SK-N-SH (cell line): ENCODE measurements around the gene ATIC. TPM values are rescaled to one million over a fixed set of nuclear protein-coding genes. Genes with fewer than 3 reads are reported as not detected.

Experiments used
- CTCF ChIA-PET: fragments of 300-600, 350-600 bp; formaldehyde crosslinking; extraction: SDS; loops from one replicate; lab custom pipeline; 2021; lab: Yijun Ruan, JAX
- POLR2A ChIA-PET: fragments of 350-600 bp; sonication (Branson Sonifier 250); formaldehyde crosslinking; extraction: SDS; loops from one replicate; lab custom pipeline; 2020; ENCODE audit warnings: antibody characterized with exemption, inconsistent platforms; lab: Yijun Ruan, JAX
- DNase-seq: peaks from one replicate; pipeline ENCODE4 v3.0.0; 2012
- H2AFZ ChIP-seq: fragments of 200-600 bp; sonication (generic); 2 replicates; pipeline ENCODE4 v1.8.1; 2016; ENCODE audit warnings: antibody characterized with exemption, mild to moderate bottlenecking, low read depth
- H3F3A ChIP-seq: fragments of 200-600 bp; sonication (generic); replicated peaks from 2 replicates; pipeline ENCODE3; 2016; ENCODE audit warnings: antibody characterized with exemption, mild to moderate bottlenecking; ENCODE audit not compliant: insufficient read depth
- H3K27ac ChIP-seq, 2 experiments: fragments of 200-500 bp in 1 of 2; fragments of 200-600 bp in 1 of 2; sonication (Bioruptor generic) in 1 of 2; sonication (generic), shearing (Covaris generic) in 1 of 2; 2 replicates each; pipeline versions ENCODE4 v1.5.1 to v1.6.1; 2014 to 2016; ENCODE audit warnings: low read depth in 2 of 2, inconsistent platforms in 1 of 2, low read length in 1 of 2, mild to moderate bottlenecking in 1 of 2, mixed read lengths in 1 of 2
- H3K27me3 ChIP-seq: fragments of 200-600 bp; sonication (generic), shearing (Covaris generic); 2 replicates; pipeline ENCODE4 v1.6.1; 2016; ENCODE audit warnings: mixed run types; ENCODE audit not compliant: insufficient read depth
- H3K36me3 ChIP-seq, 2 experiments: fragments of 200-500 bp in 1 of 2; fragments of 200-600 bp in 1 of 2; sonication (Bioruptor generic) in 1 of 2; sonication (generic) in 1 of 2; replicated peaks in 1 of 2; 2 replicates each; pipeline versions ENCODE3 to v1.5.1; 2014 to 2016; ENCODE audit warnings: low read length in 1 of 2, mild to moderate bottlenecking in 1 of 2; ENCODE audit not compliant: insufficient read depth in 2 of 2, control insufficient read depth in 1 of 2
- H3K4me1 ChIP-seq, 2 experiments: fragments of 200-500 bp in 1 of 2; fragments of 200-600 bp in 1 of 2; sonication (Bioruptor generic) in 1 of 2; sonication (generic), shearing (Covaris generic) in 1 of 2; 2 replicates each; pipeline versions ENCODE4 v1.5.1 to v1.6.1; 2014 to 2016; ENCODE audit warnings: low read depth in 1 of 2, low read length in 1 of 2, mixed run types in 1 of 2; ENCODE audit not compliant: insufficient read depth in 2 of 2, control insufficient read depth in 1 of 2
- H3K4me2 ChIP-seq: fragments of 200-600 bp; sonication (generic), shearing (Covaris generic); 2 replicates; pipeline ENCODE4 v1.6.1; 2017; ENCODE audit warnings: mixed run types
- H3K4me3 ChIP-seq, 2 experiments: fragments of 200-500 bp in 1 of 2; fragments of 200-600 bp in 1 of 2; sonication (Bioruptor generic) in 1 of 2; sonication (generic), shearing (Covaris generic) in 1 of 2; 2 replicates each; pipeline versions ENCODE4 v1.5.1 to v1.8.1; 2014 to 2016; ENCODE audit warnings: low read depth in 2 of 2, inconsistent platforms in 1 of 2, low read length in 1 of 2, mild to moderate bottlenecking in 1 of 2, mixed read lengths in 1 of 2, moderate library complexity in 1 of 2
- H3K79me2 ChIP-seq: fragments of 200-600 bp; sonication (generic); 2 replicates; pipeline ENCODE4 v1.8.1; 2017; ENCODE audit warnings: mild to moderate bottlenecking; ENCODE audit not compliant: insufficient read depth
- H3K9ac ChIP-seq: fragments of 200-600 bp; sonication (generic); 2 replicates; pipeline ENCODE4 v1.6.1; 2017; ENCODE audit warnings: mixed run types
- H3K9me2 ChIP-seq: fragments of 200-600 bp; sonication (generic); 2 replicates; pipeline ENCODE4 v1.6.1; 2017; ENCODE audit warnings: mixed run types
- H3K9me3 ChIP-seq: fragments of 200-600 bp; sonication (generic); 2 replicates; pipeline ENCODE4 v1.6.1; 2017; ENCODE audit warnings: mixed run types, mild to moderate bottlenecking, moderate library complexity
- H4K20me1 ChIP-seq: fragments of 200-600 bp; sonication (generic); 2 replicates; pipeline ENCODE4 v1.6.1; 2017; ENCODE audit warnings: mild to moderate bottlenecking, mixed run types; ENCODE audit not compliant: insufficient read depth
- CHD2 ChIP-seq: fragments of 150-350 bp; IDR thresholded peaks from 2 replicates; pipeline ENCODE4 v1.6.1; 2018; ENCODE audit warnings: low read length; ENCODE audit not compliant: partially characterized antibody
- MEF2A ChIP-seq: IDR thresholded peaks from 2 replicates; pipeline ENCODE4 v1.4.0; 2012; ENCODE audit warnings: low read depth, borderline replicate concordance
- NRF1 ChIP-seq: IDR thresholded peaks from 2 replicates; pipeline ENCODE4 v1.6.1; 2012; ENCODE audit warnings: low read depth, mild to moderate bottlenecking, low read length
- POLR2AphosphoS5 ChIP-seq: IDR thresholded peaks from 2 replicates; pipeline ENCODE4 v1.6.1; 2012; ENCODE audit warnings: low read depth, low read length
- RFX5 ChIP-seq: IDR thresholded peaks from 2 replicates; pipeline ENCODE4 v1.6.1; 2012; ENCODE audit warnings: mild to moderate bottlenecking, improper control_type of control experiment, low read length
- SMC3 ChIP-seq: IDR thresholded peaks from 2 replicates; pipeline ENCODE4 v1.6.1; 2012; ENCODE audit warnings: low read depth, low read length, improper control_type of control experiment
- WGBS: methylation state at CpG from one replicate; pipeline ENCODE4 v1.1.6; 2017; ENCODE audit warnings: low lambda C conversion rate; 5-methylcytosine and 5-hydroxymethylcytosine counted together
- polyA plus RNA-seq, 3 experiments: library from polyadenylated mRNA; depleted of rRNA; stranded (reverse); fragments of >200 nt; gene quantifications; 2 replicates each; pipeline ENCODE4 v1.2.3, GENCODE V29; 2012
- TF ChIP-seq, protein P1 (sequence below): fragments of 150-350 bp; IDR thresholded peaks from 2 replicates; pipeline ENCODE4 v1.6.1; 2016; ENCODE audit warnings: mild to moderate bottlenecking, low read depth, low read length
- TF ChIP-seq, protein P2 (sequence below): IDR thresholded peaks from 2 replicates; pipeline ENCODE4 v1.4.0; 2012; ENCODE audit warnings: low read depth, borderline replicate concordance
- TF ChIP-seq, protein P3 (sequence below): fragments of 200-600 bp; sonication (generic); IDR thresholded peaks from 2 replicates; pipeline ENCODE4 v1.6.1; 2017; ENCODE audit warnings: antibody characterized with exemption, mild to moderate bottlenecking, moderate library complexity
- TF ChIP-seq, protein P4 (sequence below): IDR thresholded peaks from 2 replicates; pipeline ENCODE4 v1.6.1; 2012; ENCODE audit warnings: mild to moderate bottlenecking, low read depth, low read length, moderate library complexity

Gene ATIC
- polyA plus RNA-seq, 1 of the 3 experiments (the other 2 are of a cell fraction) = 108 TPM

DNA sequence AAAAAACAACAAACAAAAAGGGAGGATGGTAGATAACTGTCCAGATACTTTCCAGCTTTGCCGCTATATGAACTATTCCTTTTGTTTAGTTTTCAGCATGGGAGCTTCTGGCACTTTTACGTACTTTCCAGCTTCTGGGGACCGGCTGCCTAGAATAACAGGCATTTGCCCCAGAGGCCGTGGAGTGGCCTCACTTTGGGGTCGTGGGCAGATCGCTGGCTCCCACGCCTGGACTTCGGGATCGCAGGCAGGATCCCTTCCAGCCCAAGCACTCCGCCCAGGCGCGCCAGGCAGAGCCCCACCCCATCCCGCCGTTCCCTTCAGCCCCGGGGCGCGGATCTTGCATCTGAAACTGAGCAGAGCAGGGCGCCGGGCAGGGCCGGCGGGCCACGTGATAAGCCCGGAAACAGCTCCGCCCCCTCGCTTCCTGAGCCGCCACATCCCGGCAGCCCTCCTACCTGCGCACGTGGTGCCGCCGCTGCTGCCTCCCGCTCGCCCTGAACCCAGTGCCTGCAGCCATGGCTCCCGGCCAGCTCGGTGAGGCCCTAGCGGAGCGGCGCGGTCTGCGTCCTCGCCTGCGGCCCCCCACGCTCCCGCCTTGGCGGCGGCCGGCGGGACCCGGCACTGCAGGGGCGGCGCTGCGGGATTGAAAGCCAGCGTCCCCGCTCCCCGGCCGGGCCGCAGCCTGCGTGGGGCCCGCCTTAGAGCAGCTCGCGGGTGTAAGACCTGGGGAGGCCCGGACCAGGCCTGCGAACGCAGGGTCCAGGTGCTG lies at the start of gene ATIC (continued):
- TF ChIP-seq, protein P1, sequence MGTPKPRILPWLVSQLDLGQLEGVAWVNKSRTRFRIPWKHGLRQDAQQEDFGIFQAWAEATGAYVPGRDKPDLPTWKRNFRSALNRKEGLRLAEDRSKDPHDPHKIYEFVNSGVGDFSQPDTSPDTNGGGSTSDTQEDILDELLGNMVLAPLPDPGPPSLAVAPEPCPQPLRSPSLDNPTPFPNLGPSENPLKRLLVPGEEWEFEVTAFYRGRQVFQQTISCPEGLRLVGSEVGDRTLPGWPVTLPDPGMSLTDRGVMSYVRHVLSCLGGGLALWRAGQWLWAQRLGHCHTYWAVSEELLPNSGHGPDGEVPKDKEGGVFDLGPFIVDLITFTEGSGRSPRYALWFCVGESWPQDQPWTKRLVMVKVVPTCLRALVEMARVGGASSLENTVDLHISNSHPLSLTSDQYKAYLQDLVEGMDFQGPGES = no peak
- TF ChIP-seq RFX5 = no peak
- TF ChIP-seq, all 33 proteins: peak for 18

DNA sequence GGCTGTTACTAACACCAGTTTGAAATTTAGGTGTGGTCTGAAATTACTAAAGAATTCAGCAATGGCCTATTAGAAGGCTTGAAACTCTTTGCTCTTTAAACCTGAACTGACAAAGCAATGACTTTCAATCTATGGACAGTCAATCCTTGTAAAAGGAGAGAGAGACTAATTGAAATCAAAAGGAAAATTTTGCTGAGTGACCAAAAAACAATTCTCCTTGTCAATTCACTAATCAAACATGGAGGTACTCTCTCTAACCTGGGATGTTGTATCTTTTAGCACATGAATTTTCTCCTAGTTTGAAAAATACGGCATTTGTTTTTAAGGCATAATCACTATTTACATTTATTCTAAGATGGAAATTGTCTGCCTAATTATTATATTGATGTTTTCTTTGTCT lies 49.6 kb upstream of the ATIC start:
- Histone ChIP-seq H3K79me2 (no peaks in the 10 kb centered on the region), H3K9me3 (no peaks in the 10 kb centered on the region), H3K4me2 (no peak overlapping the region), H3K36me3 (no peaks in the 10 kb centered on the region), H3K27me3 (no peaks in the 10 kb centered on the region), H3F3A (no peaks in the 10 kb centered on the region), H3K4me1 (no peaks in the 10 kb centered on the region; a peak in 1 of 4 replicates), H3K9me2 (no peaks in the 10 kb centered on the region), H3K9ac (no peak overlapping the region), H2AFZ (no peak overlapping the region), H3K27ac (no peak overlapping the region), H4K20me1 (no peaks in the 10 kb centered on the region), H3K4me3 (no peak overlapping the region)
- 83% methylated on average over 1 of the region's 1 CpG for WGBS
- ChIA-PET CTCF (no interaction called here), POLR2A (no interaction called here)
- TF ChIP-seq RFX5 (no peak), POLR2AphosphoS5 (no peak), MEF2A (no peak), NRF1 (no peak), CHD2 (no peak), SMC3 (no peak)
- TF ChIP-seq, protein P2, sequence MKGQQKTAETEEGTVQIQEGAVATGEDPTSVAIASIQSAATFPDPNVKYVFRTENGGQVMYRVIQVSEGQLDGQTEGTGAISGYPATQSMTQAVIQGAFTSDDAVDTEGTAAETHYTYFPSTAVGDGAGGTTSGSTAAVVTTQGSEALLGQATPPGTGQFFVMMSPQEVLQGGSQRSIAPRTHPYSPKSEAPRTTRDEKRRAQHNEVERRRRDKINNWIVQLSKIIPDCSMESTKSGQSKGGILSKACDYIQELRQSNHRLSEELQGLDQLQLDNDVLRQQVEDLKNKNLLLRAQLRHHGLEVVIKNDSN = no peak
- TF ChIP-seq, protein P3, sequence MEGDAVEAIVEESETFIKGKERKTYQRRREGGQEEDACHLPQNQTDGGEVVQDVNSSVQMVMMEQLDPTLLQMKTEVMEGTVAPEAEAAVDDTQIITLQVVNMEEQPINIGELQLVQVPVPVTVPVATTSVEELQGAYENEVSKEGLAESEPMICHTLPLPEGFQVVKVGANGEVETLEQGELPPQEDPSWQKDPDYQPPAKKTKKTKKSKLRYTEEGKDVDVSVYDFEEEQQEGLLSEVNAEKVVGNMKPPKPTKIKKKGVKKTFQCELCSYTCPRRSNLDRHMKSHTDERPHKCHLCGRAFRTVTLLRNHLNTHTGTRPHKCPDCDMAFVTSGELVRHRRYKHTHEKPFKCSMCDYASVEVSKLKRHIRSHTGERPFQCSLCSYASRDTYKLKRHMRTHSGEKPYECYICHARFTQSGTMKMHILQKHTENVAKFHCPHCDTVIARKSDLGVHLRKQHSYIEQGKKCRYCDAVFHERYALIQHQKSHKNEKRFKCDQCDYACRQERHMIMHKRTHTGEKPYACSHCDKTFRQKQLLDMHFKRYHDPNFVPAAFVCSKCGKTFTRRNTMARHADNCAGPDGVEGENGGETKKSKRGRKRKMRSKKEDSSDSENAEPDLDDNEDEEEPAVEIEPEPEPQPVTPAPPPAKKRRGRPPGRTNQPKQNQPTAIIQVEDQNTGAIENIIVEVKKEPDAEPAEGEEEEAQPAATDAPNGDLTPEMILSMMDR = no peak
- TF ChIP-seq, protein P4, sequence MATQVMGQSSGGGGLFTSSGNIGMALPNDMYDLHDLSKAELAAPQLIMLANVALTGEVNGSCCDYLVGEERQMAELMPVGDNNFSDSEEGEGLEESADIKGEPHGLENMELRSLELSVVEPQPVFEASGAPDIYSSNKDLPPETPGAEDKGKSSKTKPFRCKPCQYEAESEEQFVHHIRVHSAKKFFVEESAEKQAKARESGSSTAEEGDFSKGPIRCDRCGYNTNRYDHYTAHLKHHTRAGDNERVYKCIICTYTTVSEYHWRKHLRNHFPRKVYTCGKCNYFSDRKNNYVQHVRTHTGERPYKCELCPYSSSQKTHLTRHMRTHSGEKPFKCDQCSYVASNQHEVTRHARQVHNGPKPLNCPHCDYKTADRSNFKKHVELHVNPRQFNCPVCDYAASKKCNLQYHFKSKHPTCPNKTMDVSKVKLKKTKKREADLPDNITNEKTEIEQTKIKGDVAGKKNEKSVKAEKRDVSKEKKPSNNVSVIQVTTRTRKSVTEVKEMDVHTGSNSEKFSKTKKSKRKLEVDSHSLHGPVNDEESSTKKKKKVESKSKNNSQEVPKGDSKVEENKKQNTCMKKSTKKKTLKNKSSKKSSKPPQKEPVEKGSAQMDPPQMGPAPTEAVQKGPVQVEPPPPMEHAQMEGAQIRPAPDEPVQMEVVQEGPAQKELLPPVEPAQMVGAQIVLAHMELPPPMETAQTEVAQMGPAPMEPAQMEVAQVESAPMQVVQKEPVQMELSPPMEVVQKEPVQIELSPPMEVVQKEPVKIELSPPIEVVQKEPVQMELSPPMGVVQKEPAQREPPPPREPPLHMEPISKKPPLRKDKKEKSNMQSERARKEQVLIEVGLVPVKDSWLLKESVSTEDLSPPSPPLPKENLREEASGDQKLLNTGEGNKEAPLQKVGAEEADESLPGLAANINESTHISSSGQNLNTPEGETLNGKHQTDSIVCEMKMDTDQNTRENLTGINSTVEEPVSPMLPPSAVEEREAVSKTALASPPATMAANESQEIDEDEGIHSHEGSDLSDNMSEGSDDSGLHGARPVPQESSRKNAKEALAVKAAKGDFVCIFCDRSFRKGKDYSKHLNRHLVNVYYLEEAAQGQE = no peak
- TF ChIP-seq, all 33 proteins: peak for 0
- DNase-seq = no peak
